CD14-positive monocyte (primary cell): ENCODE data around the gene SLC25A17. TPM values are rescaled to one million over a fixed set of nuclear protein-coding genes. Genes with fewer than 3 reads are reported as not detected.
"Not testable (repeated sequence)": the region's sequence is repeated elsewhere in the genome, so short reads cannot be mapped to it uniquely, and the experiment has no call there.

ENCODE experiments used
- DNase-seq, 3 donors: peaks; one replicate each; pipeline ENCODE4 v3.0.0-alpha.2; 2011 to 2022
- H2AFZ ChIP-seq: 2 replicates; pipeline ENCODE4 v1.6.0; 2012; ENCODE audit warnings: mild to moderate bottlenecking, low read depth, low read length, inconsistent platforms; ENCODE audit not compliant: insufficient read depth, poor library complexity, severe bottlenecking
- H3K27ac ChIP-seq, 2 donors: 1 replicate in 1 of 2; 2 replicates in 1 of 2; pipeline ENCODE4 v1.5.1; 2012 to 2013; ENCODE audit warnings: low read length in 2 of 2, control low read depth in 1 of 2, inconsistent platforms in 1 of 2, low read depth in 1 of 2, mild to moderate bottlenecking in 1 of 2
- H3K27me3 ChIP-seq, 2 donors: one replicate each; pipeline versions ENCODE4 v1.6.0 to v1.6.1; 2011 to 2013; ENCODE audit warnings: low read length in 2 of 2; ENCODE audit not compliant: control insufficient read depth in 2 of 2, insufficient read depth in 2 of 2
- H3K36me3 ChIP-seq, 2 donors: replicated peaks in 1 of 2; 1 replicate in 1 of 2; 2 replicates in 1 of 2; pipeline versions ENCODE4 v1.5.1 to v1.6.1; 2012 to 2013; ENCODE audit warnings: low read length in 2 of 2, control low read depth in 1 of 2, inconsistent platforms in 1 of 2, mild to moderate bottlenecking in 1 of 2; ENCODE audit not compliant: insufficient read depth in 2 of 2, control insufficient read depth in 1 of 2
- H3K4me1 ChIP-seq, 2 donors: 1 replicate in 1 of 2; 2 replicates in 1 of 2; pipeline versions ENCODE4 v1.5.1 to v1.6.1; 2012 to 2013; ENCODE audit warnings: low read length in 2 of 2, control low read depth in 1 of 2, inconsistent platforms in 1 of 2, mild to moderate bottlenecking in 1 of 2, moderate library complexity in 1 of 2; ENCODE audit not compliant: insufficient read depth in 2 of 2, control insufficient read depth in 1 of 2
- H3K4me2 ChIP-seq: replicated peaks from 2 replicates; pipeline ENCODE3; 2012; ENCODE audit warnings: low read length, moderate library complexity, mild to moderate bottlenecking; ENCODE audit not compliant: poor library complexity, severe bottlenecking; ENCODE audit errors: extremely low read depth
- H3K4me3 ChIP-seq, 3 experiments: fragments of 200-600 bp in 1 of 3; sonication (generic) in 1 of 3; replicated peaks in 1 of 3; 1 replicate in 2 of 3; 2 replicates in 1 of 3; pipeline ENCODE4 v1.5.1; 2011 to 2013; ENCODE audit warnings: low read length in 3 of 3, mild to moderate bottlenecking in 3 of 3, control low read depth in 2 of 3, low read depth in 2 of 3, inconsistent platforms in 1 of 3, moderate library complexity in 1 of 3
- H3K79me2 ChIP-seq: 2 replicates; pipeline ENCODE4 v1.6.0; 2012; ENCODE audit warnings: mild to moderate bottlenecking, control low read depth, inconsistent platforms, low read length, moderate library complexity; ENCODE audit not compliant: insufficient read depth
- H3K9ac ChIP-seq: 2 replicates; pipeline ENCODE4 v1.6.0; 2017; ENCODE audit warnings: low read length, mild to moderate bottlenecking; ENCODE audit not compliant: insufficient read depth, poor library complexity, severe bottlenecking
- H3K9me3 ChIP-seq, 2 donors: replicated peaks in 1 of 2; 1 replicate in 1 of 2; 2 replicates in 1 of 2; pipeline versions ENCODE4 v1.5.1 to v1.6.1; 2012 to 2013; ENCODE audit warnings: low read length in 2 of 2, control low read depth in 1 of 2; ENCODE audit not compliant: control insufficient read depth in 1 of 2, insufficient read depth in 1 of 2
- H4K20me1 ChIP-seq: 2 replicates; pipeline ENCODE4 v1.6.0; 2012; ENCODE audit warnings: mild to moderate bottlenecking, low read length, control low read depth, moderate library complexity; ENCODE audit not compliant: insufficient read depth
- H3K27ac Mint-ChIP-seq, 7 donors: one replicate each; pipeline ENCODE4 v1.8.0; 2020; ENCODE audit warnings: mild to moderate bottlenecking in 7 of 7, mixed read lengths in 7 of 7, moderate library complexity in 6 of 7, inconsistent platforms in 2 of 7
- H3K27me3 Mint-ChIP-seq, 3 donors: one replicate each; pipeline ENCODE4 v1.8.0; 2021 to 2022; ENCODE audit warnings: low read depth in 3 of 3, mild to moderate bottlenecking in 3 of 3, mixed read lengths in 3 of 3, moderate library complexity in 3 of 3, inconsistent platforms in 1 of 3
- H3K36me3 Mint-ChIP-seq, 2 donors: one replicate each; pipeline ENCODE4 v1.8.0; 2020; ENCODE audit warnings: mixed read lengths in 2 of 2, inconsistent platforms in 1 of 2, mild to moderate bottlenecking in 1 of 2
- H3K4me1 Mint-ChIP-seq: one replicate; pipeline ENCODE4 v1.8.0; 2020; ENCODE audit warnings: mild to moderate bottlenecking, mixed read lengths
- H3K4me3 Mint-ChIP-seq, 2 donors: one replicate each; pipeline ENCODE4 v1.8.0; 2020; ENCODE audit warnings: mild to moderate bottlenecking in 2 of 2, mixed read lengths in 2 of 2, moderate library complexity in 1 of 2
- H3K9me3 Mint-ChIP-seq, 7 donors: one replicate each; pipeline ENCODE4 v1.8.0; 2020 to 2022; ENCODE audit warnings: mixed read lengths in 7 of 7, mild to moderate bottlenecking in 6 of 7, moderate library complexity in 6 of 7, inconsistent platforms in 2 of 7
- CTCF ChIP-seq: fragments of 200-600 bp; IDR thresholded peaks from one replicate; pipeline ENCODE4 v1.8.0; 2022; ENCODE audit warnings: antibody characterized with exemption, mild to moderate bottlenecking
- whole genome bisulfite sequencing: methylation state at CpG from one replicate; pipeline ENCODE4 v1.1.5; 2013; ENCODE audit warnings: missing lambda C conversion rate; ENCODE audit not compliant: insufficient coverage; 5-methylcytosine and 5-hydroxymethylcytosine counted together
- intact Hi-C, 2 donors: fragments of 100-400 bp; cut with micrococcal nuclease; formaldehyde crosslinking; loops; one replicate each; pipeline versions ENCODE4 v1.15.0 to v1.15.1; 2023
- polyA plus RNA-seq, 3 donors: library from polyadenylated mRNA; depleted of rRNA in 1 of 3; unstranded in 2 of 3; stranded (reverse) in 1 of 3; fragments of 300-500 nt in 2 of 3; fragments of >200 nt in 1 of 3; fragmentation: Illumina TruSeq in 2 of 3; gene quantifications; 1 replicate in 2 of 3; 2 replicates in 1 of 3; pipeline ENCODE4 v1.2.3, GENCODE V29; 2012 to 2021

SLC25A17 gene
- polyA plus RNA-seq, 3 donors: 7.3 to 10.6 (median 8.8) TPM

- H3K27me3 ChIP-seq: no peaks in the 10 kb centered on the region
- TF ChIP-seq CTCF: no peak
- DNase-seq: no peak
- H3K79me2 ChIP-seq: no peaks in the 10 kb centered on the region
- Mint-ChIP-seq H3K4me3 (no peak overlapping the region), H3K4me1 (no peaks in the 10 kb centered on the region), H3K27me3 (no peaks in the 10 kb centered on the region), H3K27ac (peak overlapping the region in 1 of 7 donors; percentile 21), H3K36me3 (peaks cover 50 to 67% of the 10 kb centered on the region in 2 donors), H3K9me3 (no peaks in the 10 kb centered on the region)
- H3K4me3 ChIP-seq: no peak overlapping the region
- H3K4me2 ChIP-seq: no peak overlapping the region
- no peak overlapping the region for H2AFZ ChIP-seq
- intact Hi-C loops: no loop called here
- WGBS: 100% methylated on average over 1 of the region's 7 CpGs
- no peak overlapping the region for H3K27ac ChIP-seq
- no peaks in the 10 kb centered on the region for H4K20me1 ChIP-seq
- no peak overlapping the region for H3K9ac ChIP-seq
- no peaks in the 10 kb centered on the region for H3K9me3 ChIP-seq
- H3K4me1 ChIP-seq: no peaks in the 10 kb centered on the region
- H3K36me3 ChIP-seq: peaks cover 67 to 89% of the 10 kb centered on the region in 2 donors
These were observed 8.0 kb upstream of the SLC25A17 start for GRCh38 chr22:40826984-40827741.

GRCh38 chr22:40826292-40826691 lies 7.1 kb upstream of the SLC25A17 start:
- intact Hi-C loops, H3K4me3 ChIP-seq, H3K9ac ChIP-seq, H3K4me2 ChIP-seq, H3K9me3 ChIP-seq, H3K27ac ChIP-seq, H2AFZ ChIP-seq, H3K9me3 Mint-ChIP-seq, H3K79me2 ChIP-seq, H3K4me3 Mint-ChIP-seq, H3K27me3 Mint-ChIP-seq, H3K4me1 ChIP-seq, DNase-seq, H3K27me3 ChIP-seq, H4K20me1 ChIP-seq, H3K27ac Mint-ChIP-seq, H3K4me1 Mint-ChIP-seq: not testable (repeated sequence)
- peaks cover 60 to 80% of the 10 kb centered on the region in 2 donors for H3K36me3 ChIP-seq
- WGBS: 100% methylated on average over 1 of the region's 2 CpGs
- H3K36me3 Mint-ChIP-seq: peaks cover 44 to 59% of the 10 kb centered on the region in 2 donors
